Retina (tissue), 1 donor: ENCODE results near the gene CFAP92.
"Not testable (repeated sequence)": the region's sequence is repeated elsewhere in the genome, so short reads cannot be mapped to it uniquely, and the experiment has no call there.

Experiments used
- DNase-seq: peaks from one replicate; pipeline ENCODE4 v3.0.0-alpha.2; 2016

The CFAP92 gene

GRCh38 chr3:128882719-128883118 lies 111.2 kb downstream of the CFAP92 start:
- DNase-seq: no peak

DNA sequence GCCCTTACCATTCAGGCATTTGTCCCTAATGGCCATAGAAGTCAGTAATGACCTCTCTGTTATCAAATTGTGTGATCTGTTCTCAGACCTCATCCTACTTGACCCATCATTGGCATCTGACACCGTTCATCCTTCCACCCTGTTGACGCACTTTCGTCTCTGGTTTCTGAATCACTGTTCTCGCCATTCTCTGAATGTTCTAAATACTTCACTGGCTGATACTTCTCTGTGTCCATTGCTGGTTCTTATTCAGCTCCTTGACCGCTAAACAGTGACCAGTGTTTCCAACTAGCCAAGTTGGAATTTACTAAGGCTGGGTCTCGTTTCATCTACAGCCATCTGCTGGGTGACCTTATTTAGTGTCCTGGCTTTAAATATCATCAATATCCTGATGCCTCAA lies 112.3 kb downstream of the CFAP92 start:
- no peak for DNase-seq

DNA sequence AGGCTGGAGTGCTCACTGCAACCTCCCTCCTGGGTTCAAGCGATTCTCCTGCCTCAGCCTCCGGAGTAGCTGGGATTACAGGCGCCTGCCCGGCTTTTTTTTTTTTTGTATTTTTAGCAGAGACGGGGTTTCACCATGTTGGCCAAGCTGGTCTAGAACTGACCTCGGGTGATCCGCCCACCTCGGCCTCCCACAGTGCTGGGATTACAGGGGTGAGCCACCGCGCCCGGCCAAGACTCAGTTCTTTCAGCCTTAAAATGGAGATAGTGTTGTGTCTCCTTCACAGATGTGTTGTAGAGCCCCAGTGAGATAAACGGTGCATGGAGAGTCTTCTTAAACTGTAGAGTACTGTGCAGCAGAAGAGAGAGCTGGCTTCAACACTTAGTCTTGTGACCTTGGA lies 113.4 kb downstream of the CFAP92 start:
- DNase-seq: not testable (repeated sequence)

GRCh38 chr3:128879991-128880390 lies 113.9 kb downstream of the CFAP92 start:
- no peak for DNase-seq

GRCh38 chr3:128879125-128879969 lies 114.5 kb downstream of the CFAP92 start, which contains the start of gene ACAD9:
ACAD9 (plus strand) TSS chr3:128879620; CDS start chr3:128879692, 72 bp downstream.
- DNase-seq: peak; percentile 99

GRCh38 chr3:128878556-128879124 lies 115.2 kb downstream of the CFAP92 start:
- no peak for DNase-seq

- no peak for DNase-seq
Measured at GRCh38 chr3:128878011-128878457, 115.8 kb downstream of the CFAP92 start.

- peak; percentile 34 for DNase-seq
Measured at GRCh38 chr3:128875556-128876120, 118.2 kb downstream of the CFAP92 start.

GRCh38 chr3:128874481-128875180 lies 119.2 kb downstream of the CFAP92 start:
- peak; percentile 17 for DNase-seq

DNA sequence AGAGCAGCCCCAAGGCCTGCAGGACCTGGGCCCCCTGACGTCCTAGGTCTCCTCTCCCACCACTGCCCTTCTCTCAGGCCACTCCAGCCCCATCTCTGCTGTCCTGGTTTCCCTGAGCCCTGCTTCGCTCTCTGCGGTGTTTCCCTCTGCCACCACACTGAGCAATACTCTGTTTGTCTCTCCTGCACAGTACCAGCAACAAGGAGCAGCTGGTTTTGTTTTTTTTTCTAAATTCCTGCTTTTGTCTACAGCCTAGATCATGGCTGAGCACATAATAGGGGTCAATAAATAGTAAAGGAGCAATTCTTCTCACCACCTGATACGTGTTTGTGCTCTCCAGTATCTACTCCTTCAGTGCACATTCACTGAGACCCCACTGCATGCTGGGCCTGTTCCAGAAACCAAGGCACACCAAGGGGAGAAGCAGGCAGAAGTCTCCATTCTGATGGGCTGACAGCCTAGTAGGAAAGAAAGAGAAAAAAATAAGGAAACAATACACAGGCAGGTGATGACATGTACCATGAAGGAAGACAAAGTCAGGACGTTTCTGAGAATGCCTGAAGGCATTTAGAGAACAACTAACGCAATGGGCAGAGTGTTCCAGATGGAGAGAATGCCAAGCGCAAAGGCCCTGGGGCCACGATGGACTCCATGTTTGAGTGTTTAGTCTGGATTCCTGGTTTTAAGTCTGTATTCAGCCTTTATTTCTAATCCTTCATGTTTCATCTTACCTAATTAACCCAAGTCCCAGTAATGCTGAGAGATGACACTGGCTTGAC lies 120.4 kb downstream of the CFAP92 start:
- DNase-seq: no peak

DNA sequence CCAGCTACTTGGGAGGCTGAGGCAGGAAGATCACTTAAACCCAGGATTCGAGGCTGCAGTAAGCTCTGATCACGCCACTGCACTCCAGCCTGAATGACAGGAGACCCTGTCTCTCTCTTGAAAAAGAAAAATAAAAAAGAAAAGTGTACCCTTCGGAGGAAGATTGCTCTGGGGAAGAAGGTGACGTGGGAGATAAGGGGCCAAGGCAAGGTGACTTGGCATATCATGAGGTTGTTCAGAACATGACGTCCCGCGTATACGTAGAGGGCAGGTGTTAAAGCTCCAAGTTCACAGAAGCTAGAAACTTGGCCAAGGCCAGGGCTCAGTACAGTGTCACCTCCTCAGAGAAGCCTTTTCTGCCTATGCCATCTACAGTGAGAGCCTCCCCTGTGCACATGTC lies 121.1 kb downstream of the CFAP92 start:
- DNase-seq: no peak

DNA sequence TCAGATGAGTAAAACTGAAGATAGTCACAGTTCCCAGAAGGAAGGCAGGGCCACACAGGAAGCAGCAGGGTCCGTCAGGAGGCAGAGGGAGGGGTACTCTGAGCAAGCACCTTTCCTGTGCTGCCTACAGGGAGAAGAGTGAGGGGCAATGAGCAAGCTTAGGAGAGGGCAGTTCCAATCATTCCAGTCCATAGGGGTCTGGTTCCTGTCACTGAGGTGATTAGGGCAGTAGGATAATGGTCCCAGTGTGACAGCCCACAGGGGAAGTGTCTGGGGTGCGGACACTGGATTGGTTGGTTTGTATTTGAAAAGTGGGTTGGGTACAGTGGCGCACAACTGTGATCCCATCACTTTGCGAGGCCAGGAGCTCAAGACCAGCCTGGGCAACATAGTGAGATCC lies 121.6 kb downstream of the CFAP92 start:
- no peak for DNase-seq

GRCh38 chr3:128870347-128870746 lies 123.5 kb downstream of the CFAP92 start:
- no peak for DNase-seq

DNA sequence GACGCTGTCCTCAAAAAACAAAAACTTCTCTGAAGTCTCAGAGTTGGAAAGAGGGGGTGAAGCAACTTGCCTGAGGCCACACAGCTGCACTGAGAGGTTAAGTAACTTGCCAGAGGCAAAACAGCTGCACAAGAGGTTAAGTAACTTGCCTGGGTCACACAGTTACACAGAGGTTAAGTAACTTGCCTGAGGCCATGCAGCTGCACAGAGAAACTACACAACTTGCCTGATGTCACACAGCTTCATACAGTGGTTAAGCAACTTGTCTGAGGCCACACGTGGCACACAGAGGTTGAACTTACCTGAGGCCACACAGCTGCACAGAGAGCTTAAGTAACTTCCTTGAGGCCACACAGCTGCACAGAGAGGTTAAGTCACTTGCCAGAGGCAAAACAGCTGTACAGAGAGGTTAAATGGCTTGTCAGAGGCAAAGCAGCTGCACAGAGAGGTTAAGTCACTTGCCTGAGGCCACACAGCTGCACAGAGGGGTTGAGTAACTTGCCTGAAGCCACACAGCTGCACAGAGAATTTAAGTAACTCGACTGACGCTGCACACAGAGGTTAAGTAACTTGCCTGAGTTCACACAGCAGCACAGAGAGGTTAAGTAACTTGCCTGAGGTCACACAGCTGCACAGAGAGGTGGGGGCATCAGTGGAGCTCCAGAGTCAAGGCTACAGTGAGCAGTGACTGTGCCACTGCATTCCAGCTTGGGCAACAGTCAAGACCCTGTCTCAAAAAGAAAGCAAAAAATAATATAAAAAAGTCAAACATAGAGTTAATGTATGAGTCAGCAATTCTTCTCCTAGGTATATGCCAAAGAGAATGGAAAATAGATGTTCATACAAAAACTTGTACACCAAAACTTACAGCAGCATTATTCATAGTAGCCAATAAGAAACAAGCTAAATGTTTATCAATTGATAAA lies 126.4 kb downstream of the CFAP92 start:
- DNase-seq: no peak

- DNase-seq: peak; percentile 64
Measured at GRCh38 chr3:128864849-128865804, 128.7 kb downstream of the CFAP92 start.

DNA sequence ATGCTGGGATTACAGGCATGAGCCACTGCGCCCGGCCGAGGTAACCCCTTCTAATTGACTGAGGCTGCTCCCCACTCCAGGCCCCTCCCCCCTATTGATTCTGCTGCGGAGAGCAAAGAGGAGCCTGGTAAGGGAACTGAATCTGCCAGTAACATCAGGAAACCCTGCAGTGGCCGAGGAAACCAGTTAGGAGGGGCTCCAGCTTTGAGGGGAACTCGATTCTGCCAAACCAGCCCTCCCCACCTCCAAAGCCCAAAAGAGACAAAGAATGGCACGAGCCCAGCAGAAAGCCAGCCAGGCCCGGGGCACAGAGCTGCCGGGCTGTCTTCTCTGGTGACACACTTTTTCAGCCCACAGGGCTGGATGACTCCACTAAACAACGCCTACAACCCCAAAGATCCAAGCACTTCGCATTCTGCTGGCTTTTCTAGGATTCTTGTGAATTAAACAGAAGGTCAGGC lies 129.5 kb downstream of the CFAP92 start:
- DNase-seq: peak; percentile 41

DNA sequence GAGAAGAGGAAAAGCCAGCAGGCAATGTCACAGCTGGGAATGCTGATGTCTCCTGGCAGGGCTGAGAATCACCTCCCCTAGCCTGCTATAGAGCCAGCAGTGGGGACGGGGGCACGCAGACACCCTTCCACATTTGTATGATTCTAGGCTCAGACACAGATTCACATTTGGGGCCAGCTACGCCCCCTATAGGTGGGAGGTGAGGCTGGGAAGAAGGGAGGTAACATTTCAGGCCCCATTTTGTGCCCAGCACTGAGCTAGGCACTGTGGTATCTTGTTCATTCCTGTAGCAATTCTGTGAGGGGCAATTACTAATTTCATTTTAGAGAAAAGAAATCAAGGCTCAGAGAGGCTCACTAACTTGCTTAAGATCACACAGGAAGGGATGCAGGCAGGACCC lies 130.3 kb downstream of the CFAP92 start:
- DNase-seq: no peak

- DNase-seq: no peak
Measured at GRCh38 chr3:128861491-128861890, 132.4 kb downstream of the CFAP92 start.
